ENCODE results near the gene LYPD6. TPM values are rescaled to one million over a fixed set of nuclear protein-coding genes. Genes with fewer than 3 reads are reported as not detected.

LYPD6 gene
- total RNA-seq, 4 donors from 2014 or later: 0.83 to 1.4 (median 1.1) TPM

- no peaks in the 10 kb centered on the region for H3K9me3 ChIP-seq
- TF ChIP-seq CTCF (IDR thresholded peaks at IDR 0.05): no peak
- TF ChIP-seq POLR2A (IDR thresholded peaks at IDR 0.05; ENCODE audit: low read depth): no peak
- TF ChIP-seq EP300 (IDR thresholded peaks at IDR 0.05): no peak
- TF ChIP-seq POLR2AphosphoS5 (IDR thresholded peaks at IDR 0.05): no peak
- H3K4me1 ChIP-seq: no peaks in the 10 kb centered on the region
- H3K27me3 ChIP-seq: peaks cover 0 to 9% (median 0%) of the 10 kb centered on the region in 4 donors
- WGBS: 92% methylated on average over 3 of the region's 3 CpGs
- no peak for DNase-seq (ENCODE audit: extremely low spot score)
- H3K4me3 ChIP-seq: no peak overlapping the region
- intact Hi-C loops (cut with DNase I): no loop called here
- no peak overlapping the region for H3K27ac ChIP-seq (replicated peaks in 1 of 4)
- H3K36me3 ChIP-seq: no peaks in the 10 kb centered on the region
Observed at GRCh38 chr2:149486664-149487063, 156.3 kb downstream of the LYPD6 start.

GRCh38 chr2:149487189-149487588, 156.8 kb downstream of the LYPD6 start:
- TF ChIP-seq POLR2AphosphoS5 (IDR thresholded peaks at IDR 0.05) (no peak), EP300 (IDR thresholded peaks at IDR 0.05) (no peak), CTCF (IDR thresholded peaks at IDR 0.05) (no peak), POLR2A (IDR thresholded peaks at IDR 0.05; ENCODE audit: low read depth) (no peak)

GRCh38 chr2:149488706-149489440, 158.5 kb downstream of the LYPD6 start:
- Histone ChIP-seq H3K9me3 (no peaks in the 10 kb centered on the region), H3K27ac (replicated peaks in 1 of 4) (no peak overlapping the region), H3K36me3 (no peaks in the 10 kb centered on the region), H3K27me3 (no peaks in the 10 kb centered on the region), H3K4me3 (no peak overlapping the region), H3K4me1 (no peaks in the 10 kb centered on the region)
- intact Hi-C loops (cut with DNase I): no loop called here
- 63% methylated on average over 10 of the region's 10 CpGs for WGBS
- TF ChIP-seq POLR2A (IDR thresholded peaks at IDR 0.05; ENCODE audit: low read depth) (no peak), EP300 (IDR thresholded peaks at IDR 0.05) (no peak), CTCF (IDR thresholded peaks at IDR 0.05) (no peak), POLR2AphosphoS5 (IDR thresholded peaks at IDR 0.05) (no peak)
- no peak for DNase-seq (ENCODE audit: extremely low spot score)

More at GRCh38 chr2:149487189-149487588, 156.8 kb downstream of the LYPD6 start:
- DNase-seq (ENCODE audit: extremely low spot score): no peak
- H3K27ac ChIP-seq (replicated peaks in 1 of 4): no peak overlapping the region
- no peaks in the 10 kb centered on the region for H3K4me1 ChIP-seq
- peaks cover 0 to 9% (median 0%) of the 10 kb centered on the region in 4 donors for H3K27me3 ChIP-seq
- WGBS: 68% methylated on average over 1 of the region's 1 CpG
- no peaks in the 10 kb centered on the region for H3K36me3 ChIP-seq
- intact Hi-C loops (cut with DNase I): no loop called here
- H3K4me3 ChIP-seq: no peak overlapping the region
- H3K9me3 ChIP-seq: no peaks in the 10 kb centered on the region

GRCh38 chr2:149489452-149489851, 159.1 kb downstream of the LYPD6 start:
- Histone ChIP-seq H3K27ac (replicated peaks in 1 of 4) (no peak overlapping the region), H3K27me3 (no peaks in the 10 kb centered on the region), H3K4me1 (no peaks in the 10 kb centered on the region), H3K36me3 (no peaks in the 10 kb centered on the region), H3K9me3 (no peaks in the 10 kb centered on the region), H3K4me3 (no peak overlapping the region)
- TF ChIP-seq EP300 (IDR thresholded peaks at IDR 0.05): no peak
- DNase-seq (ENCODE audit: extremely low spot score): no peak
- intact Hi-C loops (cut with DNase I): no loop called here
- 65% methylated on average over 11 of the region's 11 CpGs for WGBS

- TF ChIP-seq POLR2AphosphoS5 (IDR thresholded peaks at IDR 0.05) (no peak), CTCF (IDR thresholded peaks at IDR 0.05) (no peak), POLR2A (IDR thresholded peaks at IDR 0.05; ENCODE audit: low read depth) (no peak)
- Histone ChIP-seq H3K4me3 (no peak overlapping the region), H3K27ac (replicated peaks in 1 of 4) (no peak overlapping the region), H3K36me3 (no peaks in the 10 kb centered on the region), H3K9me3 (no peaks in the 10 kb centered on the region), H3K27me3 (no peaks in the 10 kb centered on the region), H3K4me1 (no peaks in the 10 kb centered on the region)
- intact Hi-C loops (cut with DNase I): no loop called here
- DNase-seq (ENCODE audit: extremely low spot score): no peak
- WGBS: 15% methylated on average over 3 of the region's 3 CpGs
Observed at GRCh38 chr2:149490296-149490695, 159.9 kb downstream of the LYPD6 start.

Measured in esophagus muscularis mucosa (tissue), 4 donors.